WERI-Rb-1 (cell line): ENCODE data around the gene TSPAN5.
A peak's percentile ranks its signal among the peaks of the same experiment; 100 is the strongest.

ENCODE experiments used
- DNase-seq: peaks from one replicate; pipeline ENCODE4 v3.0.0-alpha.2; 2020
- H3K27ac ChIP-seq: fragments of 250-450 bp; sonication (Bioruptor Pico); 2 replicates; pipeline ENCODE4 v1.5.1; 2020; ENCODE audit warnings: mild to moderate bottlenecking, moderate library complexity
- H3K27me3 ChIP-seq: fragments of 250-450 bp; sonication (Bioruptor Pico); 2 replicates; pipeline ENCODE4 v1.5.1; 2021; ENCODE audit warnings: mild to moderate bottlenecking, low read depth, moderate library complexity; ENCODE audit not compliant: insufficient read depth, severe bottlenecking
- H3K36me3 ChIP-seq: fragments of 250-450 bp; sonication (Bioruptor Pico); 2 replicates; pipeline ENCODE4 v1.5.1; 2020; ENCODE audit warnings: mild to moderate bottlenecking, moderate library complexity
- H3K4me3 ChIP-seq: 2 replicates; pipeline ENCODE4 v1.5.1; 2011; ENCODE audit warnings: low read depth, mild to moderate bottlenecking, control low read depth, low read length
- H3K9me3 ChIP-seq: fragments of 250-450 bp; sonication (Bioruptor Pico); 2 replicates; pipeline ENCODE4 v1.5.1; 2021; ENCODE audit warnings: mild to moderate bottlenecking, moderate library complexity; ENCODE audit not compliant: severe bottlenecking
- CTCF ChIP-seq: IDR thresholded peaks from 2 replicates; pipeline ENCODE4 v1.5.1; 2011; ENCODE audit warnings: low read depth, mild to moderate bottlenecking, control low read depth, inconsistent platforms, low read length

TSPAN5 gene

GRCh38 chr4:98610431-98610830 is 48.0 kb downstream of the TSPAN5 start:
- H3K9me3 ChIP-seq, result no peaks in the 10 kb centered on the region
- TF ChIP-seq CTCF, result no peak
- H3K27me3 ChIP-seq, result no peaks in the 10 kb centered on the region
- no peak for DNase-seq
- H3K36me3 ChIP-seq, result no peaks in the 10 kb centered on the region
- peak overlapping the region; percentile 4; the same call in 1 of the 2 replicates for H3K27ac ChIP-seq
- H3K4me3 ChIP-seq, result no peak overlapping the region

- Histone ChIP-seq H3K27ac (peak overlapping the region; percentile 20; the same call in 1 of the 2 replicates), H3K36me3 (no peaks in the 10 kb centered on the region), H3K27me3 (no peaks in the 10 kb centered on the region), H3K9me3 (no peaks in the 10 kb centered on the region), H3K4me3 (no peak overlapping the region)
- no peak for TF ChIP-seq CTCF
- no peak for DNase-seq
Measured at GRCh38 chr4:98609934-98610333, 48.5 kb downstream of the TSPAN5 start.

GRCh38 chr4:98608356-98608755 is 50.1 kb downstream of the TSPAN5 start:
- Histone ChIP-seq H3K27ac (no peak overlapping the region; the same call in 1 of the 2 replicates), H3K9me3 (no peaks in the 10 kb centered on the region)

GRCh38 chr4:98606894-98607293 is 51.5 kb downstream of the TSPAN5 start:
- no peak for TF ChIP-seq CTCF
- H3K27me3 ChIP-seq, result no peaks in the 10 kb centered on the region
- H3K9me3 ChIP-seq, result no peaks in the 10 kb centered on the region
- DNase-seq, result no peak
- no peak overlapping the region for H3K27ac ChIP-seq
- H3K4me3 ChIP-seq, result no peak overlapping the region
- H3K36me3 ChIP-seq, result no peaks in the 10 kb centered on the region

More at GRCh38 chr4:98608356-98608755, 50.1 kb downstream of the TSPAN5 start:
- Histone ChIP-seq H3K27me3 (no peaks in the 10 kb centered on the region), H3K36me3 (no peaks in the 10 kb centered on the region), H3K4me3 (no peak overlapping the region)
- no peak for TF ChIP-seq CTCF
- DNase-seq, result no peak

- TF ChIP-seq CTCF, result no peak
- H3K9me3 ChIP-seq, result peaks cover 3% of the 10 kb centered on the region
- DNase-seq, result no peak
- no peak overlapping the region for H3K4me3 ChIP-seq
- no peaks in the 10 kb centered on the region for H3K27me3 ChIP-seq
- no peaks in the 10 kb centered on the region for H3K36me3 ChIP-seq
- no peak overlapping the region for H3K27ac ChIP-seq
Measured at GRCh38 chr4:98605216-98605615, 53.2 kb downstream of the TSPAN5 start.

GRCh38 chr4:98604723-98605122 is 53.7 kb downstream of the TSPAN5 start:
- no peak for TF ChIP-seq CTCF
- H3K27me3 ChIP-seq, result no peaks in the 10 kb centered on the region

More at GRCh38 chr4:98604723-98605122, 53.7 kb downstream of the TSPAN5 start:
- Histone ChIP-seq H3K9me3 (peaks cover 8% of the 10 kb centered on the region), H3K4me3 (no peak overlapping the region), H3K27ac (no peak overlapping the region), H3K36me3 (peaks cover 5% of the 10 kb centered on the region; the same call in 1 of the 2 replicates)
- DNase-seq, result no peak
